Left lobe of liver (tissue), 2 donors: ENCODE measurements around the gene ZSWIM8. TPM values are rescaled to one million over a fixed set of nuclear protein-coding genes. Genes with fewer than 3 reads are reported as not detected.

Experiments
- ATAC-seq: fragments of 200-7000 bp; cut with Tn5 transposase; one replicate; pipeline ENCODE4 v1.9.1; 2020; ENCODE audit warnings: mild to moderate bottlenecking, moderate library complexity
- DNase-seq: peaks from one replicate; pipeline ENCODE4 v3.0.0-alpha.2; 2020; ENCODE audit warnings: low spot score
- total RNA-seq: library from RNA; stranded (reverse); gene quantifications from one replicate; pipeline ENCODE4 v1.2.1, GENCODE V29; 2021
- donor health status: DM: no; HTN: no; CAD: no; lungs with moderate emphysema.
- donor health status: DM: no; HTN: yes; CAD: no.

The ZSWIM8 gene
- total RNA-seq, 1 donor from 2014 or later, result 101 TPM

- DNase-seq (no peak), ATAC-seq (no peak)
Observed at GRCh38 chr10:73838827-73839226, 53.4 kb downstream of the ZSWIM8 start.

DNA sequence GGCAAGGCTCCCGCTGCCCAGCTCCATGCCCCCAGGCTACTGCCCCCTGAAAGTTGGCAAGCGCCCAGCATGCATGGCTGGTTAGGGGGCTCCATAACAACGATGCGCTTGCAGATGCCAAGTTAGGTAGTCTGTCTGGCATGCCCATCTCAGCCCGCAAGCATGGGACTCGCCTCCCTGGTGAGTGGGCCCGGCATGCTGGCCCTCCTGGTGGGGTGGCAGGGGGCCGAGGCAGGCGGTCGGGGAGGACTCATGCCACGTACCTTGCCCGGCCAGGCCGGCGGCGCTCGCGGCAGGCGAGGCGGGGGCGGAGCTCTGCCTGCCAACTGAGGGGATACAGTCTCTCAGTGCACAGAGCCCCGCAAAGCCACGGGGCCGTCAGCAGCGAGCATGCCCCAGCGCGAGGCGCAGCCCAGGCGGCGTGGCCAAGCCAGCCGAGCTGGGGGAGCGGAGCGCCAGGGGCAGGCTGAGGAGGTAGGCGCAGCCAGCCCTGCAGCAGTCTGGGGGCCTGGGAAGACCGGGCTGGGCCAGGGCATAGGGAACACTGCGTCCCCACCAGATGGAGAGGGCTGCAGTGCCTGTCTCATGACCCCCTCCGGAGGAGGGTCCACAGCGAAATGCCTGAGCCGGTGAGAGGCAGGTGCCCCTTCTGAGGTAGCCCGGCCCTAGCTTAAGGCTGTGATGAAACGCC is 54.0 kb downstream of the ZSWIM8 start:
- no peak for ATAC-seq

GRCh38 chr10:73840056-73840402 is 54.6 kb downstream of the ZSWIM8 start:
- DNase-seq, result no peak
- ATAC-seq, result no peak

More for the DNA sequence above, 54.0 kb downstream of the ZSWIM8 start:
- no peak for DNase-seq

DNA sequence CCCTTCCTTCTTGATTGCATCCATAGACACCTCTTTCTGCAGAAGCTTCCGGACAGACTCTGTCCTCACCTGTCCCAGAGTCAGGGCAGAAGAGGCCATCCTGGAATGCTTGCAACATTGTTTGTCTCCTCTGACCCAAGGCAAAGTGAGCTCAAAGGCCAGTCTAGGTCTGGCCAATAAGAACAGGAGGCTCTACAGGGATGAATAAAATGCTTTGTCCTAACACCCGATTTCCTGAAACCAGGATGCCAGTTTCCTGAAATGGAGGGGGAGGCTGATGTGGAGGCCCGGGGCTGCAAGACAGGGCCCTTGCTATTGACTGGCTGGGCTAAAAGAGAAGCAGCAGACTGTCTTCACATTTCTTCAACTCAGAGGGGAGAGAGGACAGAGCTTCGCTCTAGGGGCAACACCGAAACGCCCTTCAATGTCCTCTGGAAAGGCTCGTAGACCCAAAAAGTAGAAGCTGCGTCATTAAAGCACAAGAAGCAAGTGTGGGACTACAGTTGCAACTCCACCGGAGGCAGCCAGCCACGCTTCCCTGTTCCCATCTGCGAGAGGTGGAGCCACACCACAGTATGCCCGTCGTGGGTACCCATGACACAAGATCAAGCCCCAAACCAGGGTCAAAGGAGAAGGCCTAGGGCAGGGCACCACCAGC is 55.1 kb downstream of the ZSWIM8 start:
- DNase-seq, result peak; percentile 80
- ATAC-seq, result peak; percentile 83

- ATAC-seq, result no peak
- no peak for DNase-seq
Observed at GRCh38 chr10:73841061-73841421, 55.6 kb downstream of the ZSWIM8 start.

- DNase-seq (no peak), ATAC-seq (no peak)
Observed at GRCh38 chr10:73841526-73842285, 56.3 kb downstream of the ZSWIM8 start.

DNA sequence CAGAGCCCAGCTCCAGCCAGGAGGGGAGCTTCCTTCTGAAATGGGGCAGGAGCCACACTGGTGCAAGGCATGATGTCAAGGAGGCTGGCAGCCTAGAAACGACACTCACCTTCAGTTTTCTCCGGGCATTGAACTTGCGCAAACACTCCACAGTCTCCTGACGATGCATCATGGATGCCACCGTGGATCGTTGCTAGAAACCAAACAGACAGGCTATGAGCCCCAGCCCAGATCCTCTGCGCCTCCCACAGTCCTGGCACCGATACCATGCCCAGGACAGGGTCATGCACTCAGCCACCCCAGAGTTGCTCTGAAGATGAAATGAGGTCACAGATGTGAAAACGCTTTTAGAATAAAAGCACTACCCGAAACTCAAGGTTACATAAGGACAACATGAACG is 56.9 kb downstream of the ZSWIM8 start:
- ATAC-seq, result peak; percentile 62
- no peak for DNase-seq

- DNase-seq (no peak), ATAC-seq (no peak)
Observed at GRCh38 chr10:73843261-73843660, 57.9 kb downstream of the ZSWIM8 start.

- no peak for ATAC-seq
- DNase-seq, result no peak
Observed at GRCh38 chr10:73847031-73847430, 61.6 kb downstream of the ZSWIM8 start.

DNA sequence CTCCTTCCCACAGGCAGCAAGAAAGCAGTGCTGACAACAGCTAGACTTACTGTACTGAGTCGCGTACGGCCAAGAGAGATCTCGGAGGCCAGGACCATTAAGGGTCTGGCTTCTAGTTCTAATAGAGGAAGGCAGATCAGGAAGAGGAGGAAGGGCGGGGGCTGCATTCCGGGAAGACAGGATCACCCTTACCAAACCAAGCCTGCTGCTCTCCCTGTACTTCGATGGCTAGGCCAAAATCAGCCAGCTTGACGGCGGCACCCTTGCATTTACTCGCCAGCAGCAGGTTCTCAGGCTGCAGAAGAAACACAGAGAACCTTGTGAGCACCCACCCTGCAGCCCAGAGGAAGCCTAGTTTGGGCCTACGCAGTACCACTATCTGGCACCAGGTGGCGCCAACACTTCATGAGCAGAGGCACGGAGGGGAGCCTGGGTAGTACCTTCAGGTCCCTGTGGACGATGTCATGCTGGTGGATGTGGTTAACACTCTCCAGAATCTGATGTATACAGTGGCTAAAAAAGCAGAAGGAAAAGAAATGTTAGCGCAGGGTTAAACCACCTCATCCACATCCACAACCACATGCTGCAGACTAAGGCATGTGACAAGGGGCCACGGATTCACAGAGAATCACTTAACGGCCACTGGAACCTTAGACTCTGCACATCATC is 63.5 kb downstream of the ZSWIM8 start:
- peak; percentile 79 for DNase-seq
- peak; percentile 98 for ATAC-seq

GRCh38 chr10:73850211-73850610 is 64.8 kb downstream of the ZSWIM8 start:
- ATAC-seq, result no peak
- DNase-seq, result no peak

DNA sequence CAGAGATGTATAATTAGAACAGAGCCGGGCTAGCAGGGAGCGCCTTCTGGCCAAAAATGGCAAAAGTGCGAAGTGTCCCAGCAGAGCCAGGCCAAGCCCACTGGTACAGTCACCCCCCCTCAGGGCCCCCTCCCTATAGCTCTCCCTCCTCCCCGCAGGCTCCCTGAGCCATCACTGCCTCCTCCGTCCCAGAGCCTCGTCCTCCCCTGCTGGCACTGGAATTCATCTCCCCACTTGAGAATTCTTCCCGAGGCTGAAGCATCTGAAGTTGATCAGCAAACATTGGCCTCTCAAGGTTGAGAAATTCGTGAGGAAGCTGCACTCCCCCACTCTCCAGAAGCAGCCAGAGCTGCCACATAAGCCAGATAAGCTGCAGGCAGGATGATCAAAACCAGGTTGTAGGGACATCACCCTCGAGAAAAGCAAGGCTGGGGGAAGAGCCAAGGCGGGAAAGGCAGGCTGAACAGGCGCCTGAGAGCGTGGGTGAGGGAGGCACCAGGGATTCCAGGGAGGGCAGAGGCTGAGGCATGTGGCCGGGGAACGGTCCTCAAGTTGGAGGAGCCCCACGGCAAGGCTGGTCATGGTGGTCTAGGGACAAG is 65.6 kb downstream of the ZSWIM8 start:
- ATAC-seq (no peak), DNase-seq (no peak)

Other genes with a start within 250 kb of the ZSWIM8 start
- 4.8 TPM for gene USP54, start 194.3 kb upstream of the ZSWIM8 start, total RNA-seq
- not detected for gene MYOZ1, start 144.1 kb upstream of the ZSWIM8 start, total RNA-seq
- not detected for gene SYNPO2L, start 129.6 kb upstream of the ZSWIM8 start, total RNA-seq
- gene AGAP5, start 87.5 kb upstream of the ZSWIM8 start, total RNA-seq, result 6.6 TPM
- gene SEC24C, start 41.2 kb upstream of the ZSWIM8 start, total RNA-seq, result 38.5 TPM
- gene CHCHD1, start 3.6 kb upstream of the ZSWIM8 start, total RNA-seq, result 14.1 TPM
- 11.5 TPM for gene NDST2, start 26.0 kb downstream of the ZSWIM8 start, total RNA-seq
- gene CAMK2G, start 88.9 kb downstream of the ZSWIM8 start, total RNA-seq, result 11.1 TPM
- 0.50 TPM for gene PLAU, start 125.5 kb downstream of the ZSWIM8 start, total RNA-seq
- 14.5 TPM for gene VCL, start 212.5 kb downstream of the ZSWIM8 start, total RNA-seq